ENCODE results near the gene MSX2.

MSX2 gene

GRCh38 chr5:174765540-174765939 is 41.2 kb downstream of the MSX2 start:
- DNase-seq (ENCODE audit: extremely low read depth in 1 of 2, low read depth in 1 of 2), result no peak

GRCh38 chr5:174767670-174768069 is 43.3 kb downstream of the MSX2 start:
- DNase-seq (ENCODE audit: extremely low read depth in 1 of 2, low read depth in 1 of 2), result no peak

GRCh38 chr5:174769005-174769404 is 44.6 kb downstream of the MSX2 start:
- DNase-seq (ENCODE audit: extremely low read depth in 1 of 2, low read depth in 1 of 2), result no peak

- no peak for DNase-seq (ENCODE audit: extremely low read depth in 1 of 2, low read depth in 1 of 2)
Measured at GRCh38 chr5:174773371-174773770, 49.0 kb downstream of the MSX2 start.

- no peak for DNase-seq (ENCODE audit: extremely low read depth in 1 of 2, low read depth in 1 of 2)
Measured at GRCh38 chr5:174775081-174775480, 50.7 kb downstream of the MSX2 start.

- DNase-seq (ENCODE audit: extremely low read depth in 1 of 2, low read depth in 1 of 2), result no peak
Measured at GRCh38 chr5:174777111-174777510, 52.7 kb downstream of the MSX2 start.

GRCh38 chr5:174777583-174777982 is 53.2 kb downstream of the MSX2 start:
- no peak for DNase-seq (ENCODE audit: extremely low read depth in 1 of 2, low read depth in 1 of 2)

Measured in activated CD8-positive, alpha-beta memory T cell treated with anti-CD3 and anti-CD28 coated beads for 1 hour (primary cell).